ENCODE measurements around the gene IBTK. TPM values are rescaled to one million over a fixed set of nuclear protein-coding genes. Genes with fewer than 3 reads are reported as not detected.
"Not testable (repeated sequence)": the region's sequence is repeated elsewhere in the genome, so short reads cannot be mapped to it uniquely, and the experiment has no call there.

IBTK gene
- polyA plus RNA-seq, 1 experiment, result 13.0 TPM

- CTCF ChIA-PET, result interaction anchor here (1.3 kb wide), 1 partner anchor 11 kb away, joined by 6 read pairs; no protein-coding TSS in a partner anchor
- no peaks in the 10 kb centered on the region for H3K27me3 ChIP-seq (ENCODE audit: control insufficient read depth, insufficient read depth, low read length)
- POLR2A ChIA-PET, result no interaction called here
- no peak for DNase-seq (ENCODE audit: low read depth)
- no peak overlapping the region for H3K4me3 ChIP-seq (ENCODE audit: low read depth, low read length)
- H3K36me3 ChIP-seq (ENCODE audit: control insufficient read depth, insufficient read depth, low read length), result no peaks in the 10 kb centered on the region
- TF ChIP-seq, protein P1, sequence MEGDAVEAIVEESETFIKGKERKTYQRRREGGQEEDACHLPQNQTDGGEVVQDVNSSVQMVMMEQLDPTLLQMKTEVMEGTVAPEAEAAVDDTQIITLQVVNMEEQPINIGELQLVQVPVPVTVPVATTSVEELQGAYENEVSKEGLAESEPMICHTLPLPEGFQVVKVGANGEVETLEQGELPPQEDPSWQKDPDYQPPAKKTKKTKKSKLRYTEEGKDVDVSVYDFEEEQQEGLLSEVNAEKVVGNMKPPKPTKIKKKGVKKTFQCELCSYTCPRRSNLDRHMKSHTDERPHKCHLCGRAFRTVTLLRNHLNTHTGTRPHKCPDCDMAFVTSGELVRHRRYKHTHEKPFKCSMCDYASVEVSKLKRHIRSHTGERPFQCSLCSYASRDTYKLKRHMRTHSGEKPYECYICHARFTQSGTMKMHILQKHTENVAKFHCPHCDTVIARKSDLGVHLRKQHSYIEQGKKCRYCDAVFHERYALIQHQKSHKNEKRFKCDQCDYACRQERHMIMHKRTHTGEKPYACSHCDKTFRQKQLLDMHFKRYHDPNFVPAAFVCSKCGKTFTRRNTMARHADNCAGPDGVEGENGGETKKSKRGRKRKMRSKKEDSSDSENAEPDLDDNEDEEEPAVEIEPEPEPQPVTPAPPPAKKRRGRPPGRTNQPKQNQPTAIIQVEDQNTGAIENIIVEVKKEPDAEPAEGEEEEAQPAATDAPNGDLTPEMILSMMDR (IDR thresholded peaks at IDR 0.05; ENCODE audit: insufficient read depth, low read depth, low read length), result no peak
Measured at GRCh38 chr6:82129797-82130196, 117.7 kb downstream of the IBTK start.

DNA sequence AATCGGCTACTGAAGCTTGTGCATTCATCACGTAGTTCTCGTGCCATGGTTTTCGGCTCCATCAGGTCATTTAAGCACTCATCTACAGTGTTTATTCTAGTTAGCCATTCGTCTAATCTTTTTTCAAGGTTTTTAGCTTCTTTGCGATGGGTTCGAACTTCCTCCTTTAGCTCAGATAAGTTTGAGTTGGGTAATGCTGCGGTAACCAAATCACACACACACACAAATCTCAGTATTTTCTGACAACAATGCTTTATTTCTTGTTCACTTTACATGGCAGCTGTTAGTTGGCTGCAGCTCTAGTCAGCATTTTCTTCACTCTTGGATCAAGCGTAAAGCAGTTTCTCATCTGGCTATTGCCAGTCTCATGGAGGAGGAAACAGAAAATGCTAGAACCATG, 118.6 kb downstream of the IBTK start:
- CTCF ChIA-PET; POLR2A ChIA-PET; H3K27me3 ChIP-seq (ENCODE audit: control insufficient read depth, insufficient read depth, low read length); H3K4me3 ChIP-seq (ENCODE audit: low read depth, low read length); DNase-seq (ENCODE audit: low read depth); H3K36me3 ChIP-seq (ENCODE audit: control insufficient read depth, insufficient read depth, low read length): not testable (repeated sequence)

GRCh38 chr6:82123632-82124031, 123.9 kb downstream of the IBTK start:
- CTCF ChIA-PET, result no interaction called here
- no peaks in the 10 kb centered on the region for H3K36me3 ChIP-seq (ENCODE audit: control insufficient read depth, insufficient read depth, low read length)
- POLR2A ChIA-PET, result no interaction called here

More at GRCh38 chr6:82123632-82124031, 123.9 kb downstream of the IBTK start:
- TF ChIP-seq, protein P1 (IDR thresholded peaks at IDR 0.05; ENCODE audit: insufficient read depth, low read depth, low read length), result no peak
- DNase-seq (ENCODE audit: low read depth), result no peak
- H3K4me3 ChIP-seq (ENCODE audit: low read depth, low read length), result no peak overlapping the region
- no peaks in the 10 kb centered on the region for H3K27me3 ChIP-seq (ENCODE audit: control insufficient read depth, insufficient read depth, low read length)

Small RNA genes within 50 kb of the gene (small RNA-seq; reads per million reads assigned to genes)
- gene RNU6-130P (ENCODE audit: insufficient read length, low read depth, low replicate concordance), result not detected

Other genes starting within 250 kb of the IBTK start
- gene TPBG, start 116.1 kb upstream of the IBTK start, polyA plus RNA-seq (2011; rRNA removed), result 101 and 104 TPM in 2 replicates

Measured in BJ (cell line).